Upper lobe of left lung (tissue), 4 donors: ENCODE measurements around the gene CRY1.

Experiments
- EP300 ChIP-seq, 4 donors: sonication (generic); formaldehyde crosslinking; IDR thresholded peaks; one replicate each; pipeline ENCODE4 v1.5.1; 2017; ENCODE audit warnings: antibody characterized with exemption in 4 of 4, control low read depth in 2 of 4
- POLR2A ChIP-seq, 4 donors: fragments of 450-650 bp; IDR thresholded peaks; one replicate each; pipeline ENCODE4 v1.5.1; 2016 to 2017; ENCODE audit warnings: antibody characterized with exemption in 4 of 4, mild to moderate bottlenecking in 2 of 4
- POLR2AphosphoS5 ChIP-seq, 2 donors: sonication (generic); formaldehyde crosslinking; IDR thresholded peaks; one replicate each; pipeline ENCODE4 v1.5.1; 2017; ENCODE audit warnings: antibody characterized with exemption in 2 of 2
- TF ChIP-seq, protein P1 (sequence below), 6 experiments: fragments of 450-650 bp in 4 of 6; fragments of 200-600 bp in 2 of 6; sonication (generic) in 2 of 6; IDR thresholded peaks; one replicate each; pipeline ENCODE4 v1.5.1; 2016 to 2019; ENCODE audit warnings: antibody characterized with exemption in 6 of 6

DNA sequence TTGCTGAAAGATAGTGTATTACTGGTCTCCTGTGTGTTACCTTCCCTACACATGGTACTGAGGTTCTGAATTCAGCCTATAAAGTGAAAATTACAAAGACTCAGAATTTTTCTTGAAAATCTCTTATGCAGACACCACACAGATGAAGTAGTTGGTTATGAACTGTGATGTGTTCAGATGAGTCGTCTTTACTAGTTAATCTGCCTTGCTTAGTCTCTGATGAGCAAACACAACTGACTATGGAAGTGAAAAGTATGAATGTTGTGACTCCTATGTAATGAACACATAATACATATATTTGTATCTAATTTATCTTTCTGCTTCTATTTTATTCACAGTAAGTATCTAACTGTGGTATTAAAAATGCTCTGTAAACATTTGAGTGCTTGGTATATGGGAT lies 111.1 kb downstream of the CRY1 start:
- TF ChIP-seq, protein P1, sequence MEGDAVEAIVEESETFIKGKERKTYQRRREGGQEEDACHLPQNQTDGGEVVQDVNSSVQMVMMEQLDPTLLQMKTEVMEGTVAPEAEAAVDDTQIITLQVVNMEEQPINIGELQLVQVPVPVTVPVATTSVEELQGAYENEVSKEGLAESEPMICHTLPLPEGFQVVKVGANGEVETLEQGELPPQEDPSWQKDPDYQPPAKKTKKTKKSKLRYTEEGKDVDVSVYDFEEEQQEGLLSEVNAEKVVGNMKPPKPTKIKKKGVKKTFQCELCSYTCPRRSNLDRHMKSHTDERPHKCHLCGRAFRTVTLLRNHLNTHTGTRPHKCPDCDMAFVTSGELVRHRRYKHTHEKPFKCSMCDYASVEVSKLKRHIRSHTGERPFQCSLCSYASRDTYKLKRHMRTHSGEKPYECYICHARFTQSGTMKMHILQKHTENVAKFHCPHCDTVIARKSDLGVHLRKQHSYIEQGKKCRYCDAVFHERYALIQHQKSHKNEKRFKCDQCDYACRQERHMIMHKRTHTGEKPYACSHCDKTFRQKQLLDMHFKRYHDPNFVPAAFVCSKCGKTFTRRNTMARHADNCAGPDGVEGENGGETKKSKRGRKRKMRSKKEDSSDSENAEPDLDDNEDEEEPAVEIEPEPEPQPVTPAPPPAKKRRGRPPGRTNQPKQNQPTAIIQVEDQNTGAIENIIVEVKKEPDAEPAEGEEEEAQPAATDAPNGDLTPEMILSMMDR (IDR thresholded peaks at IDR 0.05), result no peak
- TF ChIP-seq POLR2AphosphoS5 (IDR thresholded peaks at IDR 0.05) (no peak), POLR2A (IDR thresholded peaks at IDR 0.05) (no peak), EP300 (IDR thresholded peaks at IDR 0.05) (no peak)
